A673 (cell line): Measurements from ENCODE around the gene PARN.

ENCODE experiments used
- CTCF ChIP-seq: fragments of 300-800, 200-600 bp; sonication (generic); conservative IDR thresholded peaks from 2 replicates; pipeline ENCODE4 v1.5.1; 2017; ENCODE audit warnings: low read depth, mild to moderate bottlenecking, antibody characterized with exemption, low read length, moderate library complexity, mixed read lengths
- EZH2 ChIP-seq: fragments of 200-600 bp; sonication (generic); IDR thresholded peaks from 2 replicates; pipeline ENCODE4 v1.6.1; 2017; ENCODE audit warnings: borderline replicate concordance, low read depth, mild to moderate bottlenecking, mixed read lengths, antibody characterized with exemption, low read length; ENCODE audit not compliant: poor library complexity, severe bottlenecking

- TF ChIP-seq EZH2: no peak
- TF ChIP-seq CTCF: no peak
Measured at GRCh38 chr16:14672403-14672971, 42.4 kb upstream of the PARN start.
